HG03469 (cell line): ENCODE results near the gene AP2M1.
A peak's percentile ranks its signal among the peaks of the same experiment; 100 is the strongest.
"Not testable (repeated sequence)": the region's sequence is repeated elsewhere in the genome, so short reads cannot be mapped to it uniquely, and the experiment has no call there.

Experiments
- ATAC-seq: cut with Tn5 transposase; IDR thresholded peaks from one replicate; pipeline ENCODE4 v1.9.1; 2021; ENCODE audit warnings: mild to moderate bottlenecking, moderate library complexity, moderate number of reproducible peaks; ENCODE audit not compliant: unreplicated experiment

The AP2M1 gene

DNA sequence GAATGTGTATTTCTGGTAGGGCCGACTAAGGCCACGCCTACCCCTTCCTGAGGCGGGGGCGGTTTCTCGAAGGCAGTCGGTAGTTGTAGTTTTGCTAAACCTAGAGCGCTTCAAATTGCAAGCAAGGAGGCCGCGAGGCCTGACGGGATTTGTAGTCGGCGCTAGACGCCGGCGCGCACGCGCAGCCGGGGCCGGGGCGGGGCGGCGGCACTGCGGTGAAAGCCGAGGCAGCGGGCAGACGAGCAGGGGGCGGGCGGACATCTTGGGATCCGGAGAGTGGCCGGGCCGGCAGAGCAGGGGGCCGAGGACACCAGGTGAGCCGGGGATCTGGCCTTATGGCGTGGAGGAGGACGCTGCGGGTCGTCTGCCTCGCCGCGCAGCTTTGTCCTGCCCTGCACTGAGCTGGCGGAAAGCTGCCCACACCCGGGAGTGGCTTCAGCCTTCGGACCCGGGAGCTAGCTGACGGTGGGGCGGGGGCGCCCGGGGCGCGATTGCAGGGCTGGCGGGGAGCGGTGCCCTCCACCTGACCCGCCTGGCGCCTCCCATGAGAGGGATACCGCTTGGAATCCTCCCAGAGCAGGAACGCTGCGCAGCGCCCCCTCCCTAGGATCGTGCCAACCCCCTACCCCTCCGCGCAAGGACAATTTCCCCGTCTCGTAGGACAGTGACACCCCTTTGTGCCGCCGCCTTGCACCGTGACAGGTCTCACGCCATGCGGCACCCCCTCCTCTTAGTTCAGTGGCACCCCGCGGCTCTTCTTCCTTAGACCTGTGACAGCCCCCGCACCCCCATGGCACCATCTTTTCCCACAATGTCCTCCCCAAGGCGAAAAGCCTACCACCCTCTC is at the start of gene AP2M1:
TSS of gene AP2M1 (plus strand) at position 210 of the 847 bp plus-strand sequence. CDS start 2,139 bp downstream, outside the sequence.
- ATAC-seq: peak; percentile 83

DNA sequence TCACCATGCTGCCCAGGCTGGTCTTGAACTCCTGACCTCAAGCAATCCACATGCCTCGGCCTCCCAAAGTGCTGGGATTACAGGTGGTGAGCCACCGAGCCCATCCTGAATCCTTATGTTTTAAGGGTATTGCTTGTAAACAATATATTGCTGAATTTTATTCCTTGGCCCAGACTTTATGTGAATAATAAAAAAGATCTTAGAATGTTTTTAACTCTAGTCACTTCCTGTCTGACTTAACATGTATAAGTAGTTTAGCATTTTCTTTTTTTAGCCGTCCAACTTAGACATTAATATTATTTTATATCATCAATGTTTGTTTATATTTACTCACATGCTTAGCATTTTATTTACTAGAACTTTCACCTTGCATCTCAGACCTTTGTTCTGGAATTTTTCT is 48.6 kb upstream of the AP2M1 start:
- no peak for ATAC-seq

DNA sequence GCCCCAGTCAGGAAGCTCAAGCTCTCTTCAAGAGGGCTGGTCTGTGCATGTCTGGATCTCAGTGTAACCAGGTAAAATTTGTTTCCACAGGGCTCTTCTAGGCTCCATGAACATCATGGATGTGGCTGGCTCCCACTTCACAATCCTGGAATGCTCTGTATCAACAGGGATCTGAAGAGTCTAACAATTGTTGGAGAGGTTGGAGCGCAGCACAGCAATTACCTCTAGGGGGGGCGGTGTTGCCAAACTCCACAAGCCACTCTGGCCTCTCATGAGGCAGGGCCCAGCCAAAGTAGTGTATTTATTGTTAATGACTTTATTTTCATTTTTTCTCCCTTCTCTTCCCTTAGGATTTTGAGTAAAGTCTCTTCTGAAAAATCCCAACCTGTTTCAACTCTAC is 45.6 kb upstream of the AP2M1 start:
- no peak for ATAC-seq

DNA sequence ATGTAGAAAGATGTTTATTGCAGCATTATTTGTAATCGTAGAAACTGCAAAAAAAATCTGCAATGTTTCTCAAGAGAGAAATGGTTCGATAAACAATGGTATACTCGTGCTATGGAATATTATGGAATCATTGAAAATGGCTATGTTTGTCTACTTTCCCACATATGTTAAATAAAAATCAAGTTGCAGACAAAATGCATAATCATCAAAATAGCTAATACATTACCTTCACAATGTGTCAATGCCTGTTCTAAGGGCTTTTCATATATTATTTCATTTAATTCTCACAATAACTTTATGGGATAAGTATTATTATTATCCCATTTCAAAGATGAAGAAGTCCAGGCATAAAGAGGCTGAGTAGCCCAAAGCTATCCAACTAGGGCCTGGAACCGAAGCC is 41.7 kb upstream of the AP2M1 start:
- ATAC-seq: no peak

DNA sequence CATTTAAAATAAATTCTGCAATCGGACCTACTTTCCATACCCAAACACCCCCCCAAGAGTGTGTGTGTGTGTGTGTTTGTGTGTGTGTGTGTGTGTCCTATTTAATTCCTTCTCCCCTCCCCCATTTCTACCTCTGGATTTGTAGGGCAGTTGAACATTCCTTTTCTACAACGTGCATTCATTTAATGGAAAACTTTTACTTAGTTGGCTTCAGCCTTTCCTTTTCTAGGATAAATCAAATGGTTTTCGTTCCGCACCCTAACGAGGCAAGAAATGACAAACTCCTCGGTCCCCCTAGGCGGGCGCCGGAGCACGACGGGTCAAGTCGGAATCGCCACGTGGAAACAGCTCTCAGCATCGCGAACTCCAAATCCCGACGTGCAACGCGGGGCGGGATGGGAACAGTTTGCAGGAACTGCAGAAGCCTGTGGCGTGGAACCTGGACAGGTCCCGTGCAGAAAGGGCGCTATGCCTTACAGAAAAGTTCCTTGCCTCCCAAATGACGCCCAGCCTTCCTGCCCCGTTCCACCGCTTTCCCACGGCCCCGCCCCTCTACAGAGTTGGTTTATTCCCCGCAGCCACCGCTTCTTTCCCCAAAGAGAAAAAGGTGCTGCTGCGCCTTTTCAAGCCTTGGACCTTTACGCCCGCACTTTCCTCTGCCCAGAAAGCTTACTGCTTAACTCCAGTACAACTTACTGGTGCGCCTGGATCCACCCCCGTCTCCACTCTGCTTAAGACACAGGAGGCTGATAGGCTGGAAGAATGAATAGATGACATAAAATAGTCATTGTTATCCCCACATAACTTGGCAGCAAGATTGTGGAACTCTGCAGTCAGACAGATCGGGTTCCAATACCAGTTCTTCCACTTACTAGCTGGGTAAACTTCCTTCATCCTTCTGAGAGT is 40.6 kb upstream of the AP2M1 start:
- no peak for ATAC-seq

DNA sequence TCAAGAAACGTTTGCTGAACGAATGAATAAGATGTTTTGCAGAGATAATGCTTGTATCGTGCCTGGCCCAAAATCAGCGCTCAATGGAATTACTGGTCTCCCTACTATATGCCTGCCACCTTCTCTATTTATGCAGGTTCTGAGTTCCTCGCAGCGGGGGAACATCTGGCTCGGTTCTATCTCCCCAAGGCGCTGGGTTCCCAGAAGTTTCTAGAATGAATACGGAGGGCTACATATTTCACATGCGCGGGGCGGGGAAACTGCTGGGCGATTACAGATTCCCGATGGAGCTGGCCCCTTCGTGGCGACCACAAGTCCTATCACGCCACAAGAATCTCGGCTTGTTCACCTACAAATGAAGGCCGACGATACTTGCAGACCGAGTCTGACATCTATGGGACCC is 39.9 kb upstream of the AP2M1 start:
- peak; percentile 4 for ATAC-seq

DNA sequence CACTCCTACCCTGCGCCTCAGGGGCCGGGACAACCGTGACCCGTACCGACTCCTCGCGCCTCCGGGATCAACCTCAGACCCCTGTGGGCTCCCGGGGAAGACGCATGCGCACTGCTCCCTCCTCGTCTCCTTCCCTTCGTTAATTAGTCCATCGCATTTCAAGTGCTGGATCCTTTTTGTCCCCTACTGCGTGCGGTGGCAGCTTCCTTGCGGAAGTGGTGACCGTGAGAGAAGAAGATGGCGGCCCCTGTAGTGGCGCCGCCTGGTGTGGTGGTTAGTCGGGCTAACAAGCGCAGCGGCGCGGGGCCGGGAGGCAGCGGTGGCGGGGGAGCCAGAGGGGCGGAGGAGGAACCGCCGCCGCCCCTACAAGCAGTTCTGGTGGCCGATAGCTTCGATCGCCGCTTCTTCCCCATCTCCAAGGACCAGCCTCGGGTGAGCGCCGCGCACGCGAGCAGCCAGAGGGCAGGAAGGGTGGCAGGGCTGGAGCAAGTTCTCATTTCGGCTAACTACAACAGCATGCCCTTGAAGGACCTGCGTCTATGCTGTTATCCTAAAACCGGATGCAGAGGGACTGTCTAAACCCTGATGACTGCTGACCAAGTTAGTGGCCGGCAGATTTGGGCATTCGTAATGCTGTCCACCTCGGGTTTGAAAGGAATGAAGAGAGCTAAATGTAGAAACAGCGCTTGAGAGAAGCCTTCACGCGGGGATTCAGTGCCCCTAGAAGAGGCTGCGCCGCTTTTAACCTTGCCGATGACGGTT is 39.3 kb upstream of the AP2M1 start, which contains the start of gene EIF2B5:
TSS of gene EIF2B5 (plus strand) at position 210 of the 762 bp plus-strand sequence. CDS start at position 238, 28 bp downstream.
- ATAC-seq: peak; percentile 80

DNA sequence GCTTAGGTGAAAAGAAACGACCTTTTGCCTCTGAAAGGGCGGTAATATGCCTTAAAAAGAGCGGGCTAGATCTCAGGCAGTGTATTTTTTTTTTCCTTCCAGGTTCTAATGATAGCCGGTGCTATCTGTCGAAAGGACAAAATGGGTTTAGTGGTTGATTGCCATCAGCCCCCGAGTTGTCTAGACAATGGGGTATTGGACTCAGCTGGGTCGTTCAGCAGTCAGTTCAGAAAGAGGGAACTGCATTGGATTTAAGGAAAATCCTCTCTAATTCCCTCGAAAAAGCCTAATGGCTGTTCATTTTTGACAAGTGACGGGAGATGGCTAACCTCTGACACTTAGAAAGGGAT is 38.8 kb upstream of the AP2M1 start:
- ATAC-seq: no peak

DNA sequence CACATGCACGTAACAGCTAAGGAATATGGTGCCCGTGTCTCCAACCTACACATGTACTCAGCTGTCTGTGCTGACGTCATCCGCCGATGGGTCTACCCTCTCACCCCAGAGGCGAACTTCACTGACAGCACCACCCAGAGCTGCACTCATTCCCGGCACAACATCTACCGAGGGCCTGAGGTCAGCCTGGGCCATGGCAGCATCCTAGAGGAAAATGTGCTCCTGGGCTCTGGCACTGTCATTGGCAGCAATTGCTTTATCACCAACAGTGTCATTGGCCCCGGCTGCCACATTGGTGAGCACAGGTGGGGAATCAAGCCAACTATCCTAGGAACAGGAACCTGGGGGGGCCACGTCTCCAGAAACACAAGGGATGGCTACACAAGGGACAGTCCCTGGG is 34.2 kb upstream of the AP2M1 start:
- ATAC-seq: no peak

DNA sequence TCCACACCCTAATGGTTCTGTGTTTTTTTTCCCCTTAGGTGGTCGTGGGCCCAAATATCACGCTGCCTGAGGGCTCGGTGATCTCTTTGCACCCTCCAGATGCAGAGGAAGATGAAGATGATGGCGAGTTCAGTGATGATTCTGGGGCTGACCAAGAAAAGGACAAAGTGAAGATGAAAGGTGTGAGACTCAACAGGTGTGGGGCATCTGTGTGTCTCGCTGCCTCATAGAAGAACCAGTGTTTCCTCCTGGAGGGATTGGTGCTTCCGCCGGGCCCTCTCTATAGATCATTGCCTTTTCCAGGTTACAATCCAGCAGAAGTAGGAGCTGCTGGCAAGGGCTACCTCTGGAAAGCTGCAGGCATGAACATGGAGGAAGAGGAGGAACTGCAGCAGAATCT is 32.5 kb upstream of the AP2M1 start:
- no peak for ATAC-seq

DNA sequence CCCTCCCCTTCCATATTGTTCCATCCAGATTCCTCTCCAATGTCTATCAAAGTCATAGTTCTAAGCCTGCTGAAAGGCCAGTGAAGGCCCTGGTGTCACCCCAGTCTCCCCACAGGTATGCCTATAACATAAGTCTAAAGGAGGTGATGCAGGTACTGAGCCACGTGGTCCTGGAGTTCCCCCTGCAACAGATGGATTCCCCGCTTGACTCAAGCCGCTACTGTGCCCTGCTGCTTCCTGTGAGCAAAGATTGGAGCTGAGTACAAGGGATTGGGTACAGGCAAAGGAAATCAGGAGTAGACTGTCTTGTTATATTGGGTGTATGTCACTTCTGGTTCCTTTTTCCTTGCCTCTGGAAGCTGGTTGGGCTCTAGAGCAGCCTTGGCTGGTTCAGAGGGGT is 31.3 kb upstream of the AP2M1 start:
- no peak for ATAC-seq

DNA sequence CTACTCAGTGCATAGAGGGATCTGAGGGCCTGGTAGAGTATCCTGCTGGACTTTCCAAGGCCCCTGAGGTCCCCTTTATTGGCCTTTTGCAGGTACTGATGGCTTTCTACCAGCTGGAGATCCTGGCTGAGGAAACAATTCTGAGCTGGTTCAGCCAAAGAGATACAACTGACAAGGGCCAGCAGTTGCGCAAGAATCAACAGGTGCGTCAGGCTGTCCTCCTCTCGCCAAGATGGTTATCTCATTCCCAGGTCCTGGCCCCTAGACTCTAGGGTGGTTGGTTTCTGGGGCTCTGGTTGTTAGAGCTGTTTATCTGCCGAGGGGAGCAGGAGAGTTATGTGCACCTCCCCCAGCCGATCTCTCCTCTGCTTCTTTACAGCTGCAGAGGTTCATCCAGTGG is 30.1 kb upstream of the AP2M1 start:
- no peak for ATAC-seq

DNA sequence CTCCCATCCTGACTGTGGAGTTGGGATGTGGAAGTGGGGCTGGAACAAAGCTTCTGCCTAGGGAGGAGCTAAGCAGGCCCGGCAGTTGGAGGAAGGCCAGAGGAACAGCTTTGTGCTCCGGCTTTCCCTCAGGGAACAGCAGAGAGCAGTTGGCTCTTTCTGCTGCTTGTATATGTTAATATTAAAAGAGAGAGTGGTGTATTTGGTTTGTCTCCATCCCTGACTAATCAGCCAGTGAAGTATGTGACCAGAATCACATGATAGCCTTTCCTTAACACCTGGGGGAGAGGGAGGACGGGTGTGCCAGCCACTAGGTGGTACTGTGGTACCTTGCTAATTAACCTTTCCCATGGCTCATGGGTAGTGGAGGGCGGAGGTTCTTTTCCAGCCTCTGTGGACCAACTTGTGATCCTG is 29.5 kb upstream of the AP2M1 start:
- no peak for ATAC-seq

DNA sequence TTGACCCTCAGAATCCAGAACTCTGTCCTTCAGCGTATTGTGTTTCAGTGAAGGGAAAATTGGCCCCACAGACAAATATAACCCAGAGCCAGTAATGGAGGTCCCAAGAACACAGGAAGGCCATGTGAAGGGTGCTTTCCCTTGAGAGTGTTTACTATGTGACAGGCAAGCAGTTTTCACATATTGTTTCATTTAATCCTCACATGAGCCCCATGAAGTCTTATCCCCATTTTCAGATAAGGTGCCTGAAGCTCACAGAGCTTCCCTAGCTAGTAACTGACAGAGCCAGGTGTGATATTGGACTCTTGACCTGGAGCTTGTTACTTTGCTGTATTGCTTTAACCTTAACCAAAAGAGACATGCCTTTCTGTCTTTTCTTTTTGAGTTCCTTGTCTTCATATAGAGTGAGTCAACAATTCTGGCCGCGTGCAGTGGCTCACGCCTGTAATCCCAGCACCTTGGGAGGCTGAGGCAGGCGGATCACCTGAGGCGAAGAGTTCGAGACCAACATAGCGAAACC is 28.8 kb upstream of the AP2M1 start:
- ATAC-seq: no peak

DNA sequence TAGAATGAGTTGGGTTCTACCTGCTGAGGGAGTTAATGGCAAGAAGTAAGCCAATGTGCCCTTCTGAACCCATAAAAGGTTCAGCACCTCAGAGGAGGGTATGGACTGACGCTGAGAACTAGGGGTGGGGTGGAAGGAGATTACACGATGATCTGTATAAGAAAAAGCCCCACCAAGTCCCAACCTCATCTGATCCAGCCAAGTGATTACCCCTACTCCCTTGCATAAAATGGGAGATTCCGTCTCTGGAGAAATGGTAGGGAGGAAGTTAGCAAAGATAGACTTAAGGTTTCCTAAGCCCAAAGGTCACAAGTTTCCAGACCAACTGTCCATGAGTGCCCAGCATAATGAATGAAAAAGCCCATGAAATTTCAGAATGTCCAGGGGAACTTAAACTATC is 26.6 kb upstream of the AP2M1 start:
- no peak for ATAC-seq

DNA sequence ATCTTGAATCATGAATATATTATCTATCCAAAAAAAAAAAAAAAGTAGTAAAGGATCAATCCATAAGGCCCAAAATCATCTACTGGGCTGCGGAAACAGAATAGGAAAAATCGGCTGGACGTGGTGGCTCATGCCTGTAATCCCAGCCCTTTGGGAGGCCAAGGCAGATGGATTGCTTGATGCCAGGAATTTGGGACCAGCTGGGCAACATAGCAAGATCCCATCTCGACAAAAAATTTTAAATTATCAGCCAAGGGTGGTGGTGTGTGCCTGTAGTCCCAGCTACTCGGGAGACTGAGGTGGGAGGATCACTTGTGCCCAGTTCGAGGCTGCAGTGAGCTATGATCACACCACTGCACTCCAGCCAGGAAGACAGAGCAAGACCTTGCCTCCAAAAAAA is 25.5 kb upstream of the AP2M1 start:
- ATAC-seq: no peak

DNA sequence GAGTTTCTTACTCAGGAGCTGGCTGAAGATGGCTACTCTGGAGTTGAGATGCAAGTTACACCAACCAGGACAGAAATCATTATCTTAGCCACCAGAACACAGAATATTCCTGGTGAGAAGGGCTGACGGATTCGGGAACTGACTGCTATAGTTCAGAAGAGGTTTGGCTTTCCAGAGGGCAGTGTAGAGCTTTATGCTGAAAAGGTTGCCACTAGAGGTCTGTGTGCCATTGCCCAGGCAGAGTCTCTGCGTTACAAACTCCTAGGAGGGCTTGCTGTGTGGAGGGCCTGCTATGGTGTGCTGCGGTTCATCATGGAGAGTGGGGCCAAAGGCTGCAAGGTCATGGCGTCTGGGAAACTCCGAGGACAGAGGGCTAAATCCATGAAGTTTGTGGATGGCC is 24.9 kb upstream of the AP2M1 start:
- not testable (repeated sequence) for ATAC-seq

DNA sequence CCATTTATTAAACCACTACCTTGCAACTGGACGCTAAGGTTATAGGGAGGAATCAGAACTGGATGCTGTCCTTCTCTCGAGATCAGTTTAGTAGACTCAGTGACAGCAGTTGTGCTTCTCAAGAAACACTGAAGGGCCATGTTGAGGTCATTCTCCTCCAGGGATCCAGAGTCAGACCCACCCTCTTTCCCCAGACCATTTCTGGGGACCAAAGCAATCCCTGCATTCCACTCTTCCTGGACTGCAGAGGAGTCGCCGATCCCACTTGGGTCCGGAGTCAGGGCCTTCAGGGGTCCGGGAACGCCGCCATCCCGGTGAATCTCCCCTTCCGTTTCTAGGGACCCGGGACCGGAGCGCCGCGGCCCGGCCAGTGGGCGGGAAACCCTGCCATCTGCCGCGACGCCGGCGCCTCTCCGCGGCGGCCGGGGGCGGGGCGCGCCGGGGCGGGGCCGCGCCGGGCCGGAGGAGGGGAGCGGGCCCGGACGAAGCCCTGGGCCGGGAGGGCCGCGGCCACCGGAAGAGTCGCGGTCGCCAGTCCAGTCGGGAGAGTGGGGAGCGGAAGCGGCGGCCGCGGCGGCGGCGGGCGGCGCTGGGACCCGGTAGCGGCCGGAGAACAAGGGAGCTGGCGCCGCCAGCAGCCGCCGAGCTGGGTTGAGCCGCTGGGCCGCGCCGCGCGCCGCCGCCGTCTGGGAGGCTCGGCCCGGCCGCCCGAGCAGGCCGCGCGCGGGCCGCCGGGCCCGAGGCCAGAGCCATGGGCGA is 19.6 kb upstream of the AP2M1 start, which contains the start of gene DVL3:
TSS of gene DVL3 (plus strand) at position 493 of the 759 bp plus-strand sequence. CDS start at position 752, 259 bp downstream.
- ATAC-seq: peak; percentile 40

DNA sequence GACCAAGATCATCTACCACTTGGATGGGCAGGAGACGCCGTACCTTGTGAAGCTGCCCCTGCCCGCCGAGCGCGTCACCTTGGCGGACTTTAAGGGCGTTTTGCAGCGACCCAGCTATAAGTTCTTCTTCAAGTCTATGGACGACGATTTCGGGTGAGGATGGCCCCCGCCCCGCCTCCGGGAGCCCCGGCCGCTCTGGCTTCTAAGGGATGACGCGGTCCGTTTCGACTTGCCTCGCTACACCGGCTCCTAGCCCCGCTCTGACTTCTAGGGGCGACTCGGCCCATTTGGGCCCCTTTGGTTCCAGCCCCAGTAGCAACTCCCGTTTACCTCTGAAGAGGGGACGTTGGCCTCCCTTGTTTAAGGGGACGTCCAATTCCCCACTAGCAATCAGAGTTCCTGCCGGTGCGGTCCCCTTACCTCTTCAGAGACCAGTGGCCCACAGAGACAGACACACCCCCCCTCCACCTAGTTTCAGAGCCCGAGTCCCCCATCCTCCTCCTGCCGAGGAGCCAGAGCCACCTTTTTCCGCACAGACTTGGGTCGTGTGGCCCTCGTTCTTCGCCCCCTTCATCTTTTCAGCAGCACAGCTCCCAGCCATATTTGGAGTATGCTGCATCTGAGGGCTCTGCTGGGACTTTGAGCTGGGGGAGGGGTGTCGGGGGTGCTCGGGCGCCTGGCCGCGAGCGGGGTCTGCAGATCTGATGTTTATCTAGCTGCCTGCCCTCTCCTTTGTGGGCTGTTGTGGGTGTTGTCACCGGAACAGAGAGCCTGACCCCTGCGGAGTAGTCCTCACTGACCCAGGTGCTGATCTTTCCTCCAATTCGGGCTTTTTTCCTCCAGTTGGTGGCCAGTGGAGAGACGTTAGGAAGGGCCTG is 18.8 kb upstream of the AP2M1 start:
- peak; percentile 13 for ATAC-seq
